ENCODE measurements around the gene RHOH.

DNA sequence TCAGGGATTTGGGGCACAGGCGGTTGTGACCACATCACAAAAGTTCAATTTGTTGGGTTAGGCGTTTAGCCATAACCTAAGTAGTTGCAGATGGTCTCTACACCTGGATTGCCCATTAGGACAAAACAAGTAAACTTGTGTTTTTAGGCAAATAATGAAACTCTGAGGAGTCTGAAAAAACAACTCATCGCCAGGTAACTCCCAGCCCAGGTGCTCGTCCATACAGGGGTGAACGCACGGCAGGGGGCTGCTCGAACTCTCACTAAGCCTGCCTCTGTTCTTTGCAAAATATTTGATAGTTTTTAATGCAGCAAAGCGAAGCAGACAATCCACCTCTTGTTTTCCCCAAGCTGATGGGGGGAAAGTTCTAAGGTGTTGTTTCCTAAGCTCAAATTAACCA lies 559 bp upstream of the RHOH start:
- TF ChIP-seq CTCF (conservative IDR thresholded peaks at IDR 0.05; ENCODE audit: low read depth, low read length) (no peak), EZH2 (IDR thresholded peaks at IDR 0.05; ENCODE audit: borderline replicate concordance, low read depth, low read length, poor library complexity, severe bottlenecking) (no peak)

Measured in A673 (cell line).